DOHH2 (cell line): ENCODE results near the gene GOSR1.

Experiments
- CTCF ChIP-seq: fragments of 200-600 bp; sonication (generic); IDR thresholded peaks from one replicate; pipeline ENCODE4 v1.5.1; 2014; ENCODE audit warnings: antibody characterized with exemption, mild to moderate bottlenecking, low read depth, low read length; ENCODE audit not compliant: poor library complexity, severe bottlenecking
- EZH2phosphoT487 ChIP-seq: fragments of 200-600 bp; sonication (generic); IDR thresholded peaks from 2 replicates; pipeline ENCODE4 v1.6.1; 2017; ENCODE audit warnings: borderline replicate concordance, mild to moderate bottlenecking, antibody characterized with exemption, low read length, moderate library complexity, mixed read lengths

GRCh38 chr17:30472238-30472890, 4.8 kb upstream of the GOSR1 start:
- TF ChIP-seq CTCF, result no peak
- no peak for TF ChIP-seq EZH2phosphoT487
